Endothelial cell of umbilical vein (primary cell): ENCODE data around the gene PCDH15. TPM values are rescaled to one million over a fixed set of nuclear protein-coding genes. Genes with fewer than 3 reads are reported as not detected.

ENCODE experiments used
- BruUV-seq: library from RNA; stranded (reverse); fragments of 400-500 nt; replicated peaks from 2 replicates; lab custom pipeline; 2021; lab: Mats Ljungman, UMichigan
- CTCF ChIA-PET: fragments of 300-600, 350-600 bp; sonication (Branson Sonifier 250); formaldehyde crosslinking; loops from one replicate; lab custom pipeline; 2021; ENCODE audit warnings: antibody characterized with exemption, inconsistent platforms; lab: Charles Lee
- POLR2A ChIA-PET: fragments of 300-600, 350-600 bp; sonication (Branson Sonifier 250); formaldehyde crosslinking; loops from one replicate; lab custom pipeline; 2021; ENCODE audit warnings: antibody characterized with exemption, inconsistent platforms; lab: Charles Lee
- DNase-seq: peaks from one replicate; pipeline ENCODE4 v3.0.0-alpha.2; 2011; ENCODE audit warnings: low read depth, low spot score
- FAIRE-seq: peaks from 2 replicates; lab custom pipeline; 2011; peaks lifted over from hg19 to GRCh38; lab: Jason Lieb, UNC
- H2AFZ ChIP-seq: 2 replicates; pipeline ENCODE4 v1.6.0; 2012; ENCODE audit warnings: low read depth, low read length, control low read depth, inconsistent platforms
- H3K27ac ChIP-seq: 2 replicates; pipeline ENCODE4 v1.5.1; 2011; ENCODE audit warnings: low read depth, mild to moderate bottlenecking, control low read depth, low read length, moderate library complexity; ENCODE audit not compliant: insufficient read depth
- H3K27me3 ChIP-seq, 2 experiments: 2 replicates each; pipeline versions ENCODE4 v1.6.0 to v1.6.1; 2011; ENCODE audit warnings: low read length in 2 of 2, mixed read lengths in 1 of 2; ENCODE audit not compliant: control insufficient read depth in 2 of 2, insufficient read depth in 2 of 2
- H3K36me3 ChIP-seq, 2 experiments: 2 replicates in 1 of 2; 3 replicates in 1 of 2; pipeline ENCODE4 v1.5.1; 2011; ENCODE audit warnings: low read length in 2 of 2, mild to moderate bottlenecking in 1 of 2, moderate library complexity in 1 of 2; ENCODE audit not compliant: control insufficient read depth in 2 of 2, insufficient read depth in 2 of 2; ENCODE audit errors: extremely low read depth in 1 of 2
- H3K4me1 ChIP-seq: 3 replicates; pipeline ENCODE4 v1.5.1; 2011; ENCODE audit warnings: mild to moderate bottlenecking, low read length; ENCODE audit not compliant: control insufficient read depth, insufficient read depth; ENCODE audit errors: extremely low read depth
- H3K4me2 ChIP-seq: 2 replicates; pipeline ENCODE4 v1.6.1; 2011; ENCODE audit warnings: low read length, control low read depth, mixed read lengths; ENCODE audit not compliant: insufficient read depth
- H3K4me3 ChIP-seq, 3 experiments: fragments of 200-600 bp in 1 of 3; sonication (generic), shearing (Covaris generic) in 1 of 3; replicated peaks in 1 of 3; 2 replicates each; pipeline ENCODE4 v1.5.1; 2011 to 2016; ENCODE audit warnings: control low read depth in 3 of 3, low read length in 3 of 3, mild to moderate bottlenecking in 2 of 3, inconsistent platforms in 1 of 3, low read depth in 1 of 3, moderate library complexity in 1 of 3; ENCODE audit not compliant: insufficient read depth in 1 of 3
- H3K79me2 ChIP-seq: 2 replicates; pipeline ENCODE4 v1.6.0; 2012; ENCODE audit warnings: low read length, inconsistent platforms; ENCODE audit not compliant: control insufficient read depth, insufficient read depth
- H3K9ac ChIP-seq: replicated peaks from 2 replicates; pipeline ENCODE3; 2011; ENCODE audit warnings: low read length, control low read depth; ENCODE audit not compliant: insufficient read depth; ENCODE audit errors: extremely low read depth
- H3K9me1 ChIP-seq: replicated peaks from 3 replicates; pipeline ENCODE4 v1.6.0; 2011; ENCODE audit warnings: mild to moderate bottlenecking, low read length; ENCODE audit not compliant: control insufficient read depth, insufficient read depth; ENCODE audit errors: extremely low read depth
- H3K9me3 ChIP-seq: replicated peaks from 2 replicates; pipeline ENCODE4 v1.5.1; 2012; ENCODE audit warnings: low read length, inconsistent platforms; ENCODE audit not compliant: control insufficient read depth, insufficient read depth
- H4K20me1 ChIP-seq: replicated peaks from 2 replicates; pipeline ENCODE3; 2011; ENCODE audit warnings: mild to moderate bottlenecking, low read length; ENCODE audit not compliant: control insufficient read depth, insufficient read depth; ENCODE audit errors: extremely low read depth
- CTCF ChIP-seq, 2 donors: IDR thresholded peaks; 1 replicate in 1 of 2; 2 replicates in 1 of 2; pipeline ENCODE4 v1.5.1; 2011; ENCODE audit warnings: low read length in 2 of 2, mild to moderate bottlenecking in 2 of 2, moderate library complexity in 2 of 2, control low read depth in 1 of 2, inconsistent platforms in 1 of 2, low read depth in 1 of 2; ENCODE audit not compliant: insufficient read depth in 1 of 2; ENCODE audit errors: extremely low read depth in 1 of 2
- EZH2 ChIP-seq: IDR thresholded peaks from 2 replicates; pipeline ENCODE4 v1.6.1; 2012; ENCODE audit warnings: borderline replicate concordance, low read depth, mild to moderate bottlenecking, moderate library complexity, low read length, inconsistent platforms; ENCODE audit not compliant: severe bottlenecking
- FOS ChIP-seq: IDR thresholded peaks from 2 replicates; pipeline ENCODE4 v1.6.1; 2011; ENCODE audit warnings: mild to moderate bottlenecking, low read length, moderate library complexity, borderline replicate concordance; ENCODE audit not compliant: insufficient read depth
- GATA2 ChIP-seq: IDR thresholded peaks from 2 replicates; pipeline ENCODE4 v1.7.0; 2011; ENCODE audit warnings: low read depth, mild to moderate bottlenecking, moderate library complexity, mixed read lengths, low read length; ENCODE audit not compliant: insufficient read length, insufficient read depth
- JUN ChIP-seq: IDR thresholded peaks from 2 replicates; pipeline ENCODE4 v1.6.1; 2011; ENCODE audit warnings: borderline replicate concordance, low read depth; ENCODE audit not compliant: insufficient read length, insufficient read depth
- MAX ChIP-seq: IDR thresholded peaks from 2 replicates; pipeline ENCODE4 v1.6.1; 2011; ENCODE audit not compliant: insufficient read depth, insufficient read length
- MYC ChIP-seq: IDR thresholded peaks from one replicate; pipeline ENCODE4 v1.6.1; 2011; ENCODE audit warnings: mild to moderate bottlenecking, low read depth, low read length
- POLR2A ChIP-seq: IDR thresholded peaks from 2 replicates; pipeline ENCODE4 v1.6.1; 2012; ENCODE audit warnings: low read depth, mild to moderate bottlenecking, control low read depth, low read length
- POLR2AphosphoS5 ChIP-seq: IDR thresholded peaks from 2 replicates; pipeline ENCODE4 v1.6.1; 2012; ENCODE audit warnings: low read depth, mild to moderate bottlenecking, control low read depth, low read length, moderate library complexity; ENCODE audit not compliant: insufficient read depth
- dilution Hi-C: fragments of 300-500 bp; cut with MboI; formaldehyde crosslinking; loops from one replicate; pipeline ENCODE4 v1.15.0; 2019; ENCODE audit warnings: low sequenced_read_pairs; ENCODE audit not compliant: extremely low pct_ligation_motif_present
- intact Hi-C: fragments of 100-400 bp; cut with micrococcal nuclease; formaldehyde crosslinking; loops from one replicate; pipeline ENCODE4 v1.10.0; 2022
- polyA plus RNA-seq, 4 experiments: library from polyadenylated mRNA; depleted of rRNA in 3 of 4; stranded (reverse) in 3 of 4; unstranded in 1 of 4; fragments of >200 nt; gene quantifications; 2 replicates each; pipeline versions ENCODE4 v1.2.1 to v1.2.3, GENCODE V29; 2011 to 2012; ENCODE audit warnings: missing spikeins in 1 of 4
- total RNA-seq: library from RNA; stranded (reverse); gene quantifications from 2 replicates; pipeline ENCODE4 v1.2.3, GENCODE V29; 2021

Gene PCDH15
- total and polyA plus RNA-seq, 2 donors (not counting 3 experiments of a cell fraction or from before 2014, with no cell fraction given), result 0.04 TPM; not detected in 1

- H2AFZ ChIP-seq, result no peak overlapping the region
- DNase-seq (no peak), FAIRE-seq (no peak)
- no peaks in the 10 kb centered on the region for H3K79me2 ChIP-seq
- no peak overlapping the region for H3K4me2 ChIP-seq
- no peaks in the 10 kb centered on the region for H3K9me1 ChIP-seq
- intact Hi-C loops, result no loop called here
- BruUV-seq, result no TSS peak
- H3K27me3 ChIP-seq, result no peaks in the 10 kb centered on the region
- no peak for TF ChIP-seq CTCF (IDR thresholded peaks at IDR 0.05; ENCODE audit: extremely low read depth in 1 of 2, insufficient read depth in 1 of 2, low read depth in 1 of 2, low read length in 2 of 2)
- no peak for TF ChIP-seq MAX
- no peak for TF ChIP-seq FOS
- no peak for TF ChIP-seq JUN
- no peak for TF ChIP-seq POLR2A
- TF ChIP-seq MYC, result no peak
- no peak for TF ChIP-seq GATA2
- TF ChIP-seq EZH2, result no peak
- no peak for TF ChIP-seq POLR2AphosphoS5
- ChIA-PET POLR2A (no interaction called here), CTCF (no interaction called here)
- H3K27ac ChIP-seq, result no peak overlapping the region
- dilution Hi-C loops, result no loop called here
- H3K4me1 ChIP-seq, result no peaks in the 10 kb centered on the region
- H3K4me3 ChIP-seq, result no peak overlapping the region
- H3K36me3 ChIP-seq, result no peaks in the 10 kb centered on the region
- H3K9me3 ChIP-seq, result no peaks in the 10 kb centered on the region
- no peaks in the 10 kb centered on the region for H4K20me1 ChIP-seq
- no peak overlapping the region for H3K9ac ChIP-seq
Observed at GRCh38 chr10:54470324-54470631, 330.8 kb downstream of the PCDH15 start.
